ENCODE measurements around the gene SNX15. TPM values are rescaled to one million over a fixed set of nuclear protein-coding genes. Genes with fewer than 3 reads are reported as not detected.

Gene SNX15
- total and polyA plus RNA-seq, 2 donors (not counting 3 experiments of a cell fraction or from before 2014, with no cell fraction given) = 15.5 to 21.8 TPM

- TF ChIP-seq POLR2AphosphoS5 (IDR thresholded peaks at IDR 0.05; ENCODE audit: insufficient read depth, low read depth, low read length) = no peak
- TF ChIP-seq EZH2 (IDR thresholded peaks at IDR 0.05; ENCODE audit: borderline replicate concordance, low read depth, low read length, severe bottlenecking) = no peak
- TF ChIP-seq JUN (IDR thresholded peaks at IDR 0.05; ENCODE audit: borderline replicate concordance, insufficient read depth, insufficient read length, low read depth) = no peak
- TF ChIP-seq FOS (IDR thresholded peaks at IDR 0.05; ENCODE audit: borderline replicate concordance, insufficient read depth, low read length) = no peak
- Histone ChIP-seq H3K9me1 (replicated peaks; ENCODE audit: control insufficient read depth, extremely low read depth, insufficient read depth, low read length) (no peaks in the 10 kb centered on the region), H3K27ac (ENCODE audit: insufficient read depth, low read depth, low read length) (peak overlapping the region; percentile 61), H4K20me1 (replicated peaks; ENCODE audit: control insufficient read depth, extremely low read depth, insufficient read depth, low read length) (no peaks in the 10 kb centered on the region), H2AFZ (ENCODE audit: low read depth, low read length) (peak overlapping the region; percentile 62), H3K9ac (replicated peaks; ENCODE audit: extremely low read depth, insufficient read depth, low read length) (peak overlapping the region; percentile 96), H3K27me3 (ENCODE audit: control insufficient read depth in 2 of 2, insufficient read depth in 2 of 2, low read length in 2 of 2) (no peaks in the 10 kb centered on the region), H3K9me3 (replicated peaks; ENCODE audit: control insufficient read depth, insufficient read depth, low read length) (no peaks in the 10 kb centered on the region), H3K4me2 (ENCODE audit: insufficient read depth, low read length) (peak overlapping the region; percentile 72), H3K79me2 (ENCODE audit: control insufficient read depth, insufficient read depth, low read length) (peaks cover 37% of the 10 kb centered on the region), H3K36me3 (ENCODE audit: control insufficient read depth in 2 of 2, extremely low read depth in 1 of 2, insufficient read depth in 2 of 2, low read length in 2 of 2) (peaks cover 8 to 15% of the 10 kb centered on the region in 2 experiments), H3K4me3 (replicated peaks in 1 of 3; ENCODE audit: insufficient read depth in 1 of 3, low read depth in 1 of 3, low read length in 3 of 3) (peak overlapping the region; percentile 58 to 92 (median 81)), H3K4me1 (ENCODE audit: control insufficient read depth, extremely low read depth, insufficient read depth, low read length) (peaks cover 17% of the 10 kb centered on the region)
- DNase-seq (ENCODE audit: low read depth, low spot score) (no peak), FAIRE-seq (no peak)
- ChIA-PET CTCF (interaction anchor here (1.3 kb wide), 1 partner anchor 14 kb away, joined by 4 read pairs; no protein-coding TSS in a partner anchor), POLR2A (no interaction called here)
- TSS peak; percentile 59 for BruUV-seq (replicated peaks)
- dilution Hi-C loops (cut with MboI; ENCODE audit: extremely low pct_ligation_motif_present, low sequenced_read_pairs) = no loop called here
- intact Hi-C loops (cut with micrococcal nuclease) = no loop called here
These were observed 56.0 kb downstream of the SNX15 start for GRCh38 chr11:65083134-65083833.

DNA sequence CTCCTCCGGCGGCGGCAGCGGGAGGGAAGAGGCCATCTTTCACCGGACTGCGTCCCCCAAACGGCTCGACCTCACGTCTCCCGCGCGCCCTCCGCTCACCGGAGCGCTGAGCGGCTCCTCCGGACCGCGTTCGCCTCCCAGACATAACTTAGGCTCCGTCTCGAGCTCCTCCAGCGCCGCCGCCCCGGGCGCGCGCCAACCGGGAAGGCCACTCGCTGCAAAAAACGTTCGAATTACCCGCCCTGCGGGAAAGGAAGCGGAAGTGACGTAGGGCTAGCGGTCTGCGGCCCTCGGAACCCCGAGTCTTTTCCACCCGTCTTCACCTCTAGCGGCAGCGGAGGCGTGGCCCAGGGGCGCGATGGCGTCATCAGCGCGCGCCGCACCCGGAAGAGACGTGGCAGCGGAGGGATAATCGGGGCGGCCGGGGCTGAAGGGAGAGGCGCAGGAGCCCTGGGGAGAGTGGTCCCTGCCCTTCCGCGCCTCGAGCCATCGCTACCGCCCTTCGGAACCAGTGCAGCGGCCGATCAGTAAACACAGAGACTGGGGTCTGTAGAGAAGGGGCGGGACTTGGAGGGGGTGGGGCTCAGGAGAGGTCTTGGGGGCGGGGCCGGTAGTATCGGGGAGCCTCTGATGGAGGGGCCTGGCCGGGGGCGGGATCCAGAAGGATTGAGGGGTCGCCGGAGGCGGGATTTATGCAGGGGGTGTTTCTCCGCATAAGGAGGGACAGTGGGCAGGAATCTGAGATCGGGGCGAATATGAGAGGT is 56.8 kb downstream of the SNX15 start, which contains the start of the genes CDCA5 and ZFPL1:
Gene CDCA5, minus strand, starts transcription at position 207 of the 764 bp plus-strand sequence. Its CDS starts 62 bp downstream, at position 145.
Gene ZFPL1, plus strand, starts transcription at position 389 of the 764 bp plus-strand sequence. CDS start 477 bp downstream, outside the sequence.
- peaks cover 8 to 22% of the 10 kb centered on the region in 2 experiments for H3K36me3 ChIP-seq (ENCODE audit: control insufficient read depth in 2 of 2, extremely low read depth in 1 of 2, insufficient read depth in 2 of 2, low read length in 2 of 2)
- intact Hi-C loops (cut with micrococcal nuclease) = loop anchor here (1.0 to 2.0 kb wide), 3 partner anchors 12 to 33 kb away; partner anchors contain the start of genes TM7SF2, VPS51 and ZNHIT2

More for the DNA sequence above, 56.8 kb downstream of the SNX15 start, which contains the start of the genes CDCA5 and ZFPL1:
- Histone ChIP-seq H3K27me3 (ENCODE audit: control insufficient read depth in 2 of 2, insufficient read depth in 2 of 2, low read length in 2 of 2) (no peaks in the 10 kb centered on the region), H3K9me3 (replicated peaks; ENCODE audit: control insufficient read depth, insufficient read depth, low read length) (no peaks in the 10 kb centered on the region), H2AFZ (ENCODE audit: low read depth, low read length) (peak within 1 kb of the TSS; percentile 62), H4K20me1 (replicated peaks; ENCODE audit: control insufficient read depth, extremely low read depth, insufficient read depth, low read length) (no peaks in the 10 kb centered on the region), H3K27ac (ENCODE audit: insufficient read depth, low read depth, low read length) (peak within 1 kb of the TSS; percentile 61), H3K4me2 (ENCODE audit: insufficient read depth, low read length) (peak within 1 kb of the TSS; percentile 84), H3K79me2 (ENCODE audit: control insufficient read depth, insufficient read depth, low read length) (peaks cover 34% of the 10 kb centered on the region), H3K4me1 (ENCODE audit: control insufficient read depth, extremely low read depth, insufficient read depth, low read length) (peaks cover 17% of the 10 kb centered on the region), H3K9ac (replicated peaks; ENCODE audit: extremely low read depth, insufficient read depth, low read length) (peak within 1 kb of the TSS; percentile 96), H3K9me1 (replicated peaks; ENCODE audit: control insufficient read depth, extremely low read depth, insufficient read depth, low read length) (no peaks in the 10 kb centered on the region), H3K4me3 (replicated peaks in 1 of 3; ENCODE audit: insufficient read depth in 1 of 3, low read depth in 1 of 3, low read length in 3 of 3) (peak within 1 kb of the TSS; percentile 58 to 92 (median 83))
- no TSS peak for BruUV-seq (replicated peaks)
- peak; percentile 96 for DNase-seq (ENCODE audit: low read depth, low spot score)
- CTCF ChIA-PET = no interaction called here
- dilution Hi-C loops (cut with MboI; ENCODE audit: extremely low pct_ligation_motif_present, low sequenced_read_pairs) = no loop called here
- peak; percentile 97 for FAIRE-seq
- POLR2A ChIA-PET = no interaction called here
- TF ChIP-seq POLR2AphosphoS5 (IDR thresholded peaks at IDR 0.05; ENCODE audit: insufficient read depth, low read depth, low read length) = peak; percentile 89
- TF ChIP-seq, protein P1, sequence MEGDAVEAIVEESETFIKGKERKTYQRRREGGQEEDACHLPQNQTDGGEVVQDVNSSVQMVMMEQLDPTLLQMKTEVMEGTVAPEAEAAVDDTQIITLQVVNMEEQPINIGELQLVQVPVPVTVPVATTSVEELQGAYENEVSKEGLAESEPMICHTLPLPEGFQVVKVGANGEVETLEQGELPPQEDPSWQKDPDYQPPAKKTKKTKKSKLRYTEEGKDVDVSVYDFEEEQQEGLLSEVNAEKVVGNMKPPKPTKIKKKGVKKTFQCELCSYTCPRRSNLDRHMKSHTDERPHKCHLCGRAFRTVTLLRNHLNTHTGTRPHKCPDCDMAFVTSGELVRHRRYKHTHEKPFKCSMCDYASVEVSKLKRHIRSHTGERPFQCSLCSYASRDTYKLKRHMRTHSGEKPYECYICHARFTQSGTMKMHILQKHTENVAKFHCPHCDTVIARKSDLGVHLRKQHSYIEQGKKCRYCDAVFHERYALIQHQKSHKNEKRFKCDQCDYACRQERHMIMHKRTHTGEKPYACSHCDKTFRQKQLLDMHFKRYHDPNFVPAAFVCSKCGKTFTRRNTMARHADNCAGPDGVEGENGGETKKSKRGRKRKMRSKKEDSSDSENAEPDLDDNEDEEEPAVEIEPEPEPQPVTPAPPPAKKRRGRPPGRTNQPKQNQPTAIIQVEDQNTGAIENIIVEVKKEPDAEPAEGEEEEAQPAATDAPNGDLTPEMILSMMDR (IDR thresholded peaks at IDR 0.05; ENCODE audit: extremely low read depth in 1 of 2, insufficient read depth in 1 of 2, low read depth in 1 of 2, low read length in 2 of 2) = no peak
- TF ChIP-seq MAX (IDR thresholded peaks at IDR 0.05; ENCODE audit: insufficient read depth, insufficient read length) = peak; percentile 45
- peak; percentile 19 for TF ChIP-seq JUN (IDR thresholded peaks at IDR 0.05; ENCODE audit: borderline replicate concordance, insufficient read depth, insufficient read length, low read depth)
